Mucosa of rectum (tissue), 2 donors: ENCODE measurements around the gene UBLCP1.
"Not testable (repeated sequence)": the region's sequence is repeated elsewhere in the genome, so short reads cannot be mapped to it uniquely, and the experiment has no call there.

Experiments used
- H3K27ac ChIP-seq, 2 donors: one replicate each; pipeline ENCODE4 v1.7.0; 2013; ENCODE audit warnings: inconsistent platforms in 2 of 2, low read depth in 2 of 2, low read length in 2 of 2
- H3K27me3 ChIP-seq, 2 donors: one replicate each; pipeline ENCODE4 v1.7.0; 2013; ENCODE audit warnings: low read length in 2 of 2; ENCODE audit not compliant: control insufficient read depth in 2 of 2, insufficient read depth in 2 of 2
- H3K36me3 ChIP-seq, 2 donors: one replicate each; pipeline ENCODE4 v1.7.0; 2013; ENCODE audit warnings: low read length in 2 of 2; ENCODE audit not compliant: control insufficient read depth in 2 of 2, insufficient read depth in 2 of 2
- H3K4me1 ChIP-seq, 2 donors: one replicate each; pipeline ENCODE4 v1.7.0; 2013; ENCODE audit warnings: low read length in 2 of 2, mild to moderate bottlenecking in 1 of 2; ENCODE audit not compliant: control insufficient read depth in 2 of 2, insufficient read depth in 2 of 2
- H3K4me3 ChIP-seq, 2 donors: one replicate each; pipeline ENCODE4 v1.7.0; 2013; ENCODE audit warnings: low read length in 2 of 2
- H3K9ac ChIP-seq, 2 donors: one replicate each; pipeline ENCODE4 v1.7.0; 2013; ENCODE audit warnings: low read length in 2 of 2, low read depth in 1 of 2, mild to moderate bottlenecking in 1 of 2
- H3K9me3 ChIP-seq, 2 donors: one replicate each; pipeline ENCODE4 v1.7.0; 2013; ENCODE audit warnings: low read length in 2 of 2; ENCODE audit not compliant: control insufficient read depth in 2 of 2
- donor health status: healthy.
- donor health status: Normal muscosa, but diverticular disease.

The UBLCP1 gene

DNA sequence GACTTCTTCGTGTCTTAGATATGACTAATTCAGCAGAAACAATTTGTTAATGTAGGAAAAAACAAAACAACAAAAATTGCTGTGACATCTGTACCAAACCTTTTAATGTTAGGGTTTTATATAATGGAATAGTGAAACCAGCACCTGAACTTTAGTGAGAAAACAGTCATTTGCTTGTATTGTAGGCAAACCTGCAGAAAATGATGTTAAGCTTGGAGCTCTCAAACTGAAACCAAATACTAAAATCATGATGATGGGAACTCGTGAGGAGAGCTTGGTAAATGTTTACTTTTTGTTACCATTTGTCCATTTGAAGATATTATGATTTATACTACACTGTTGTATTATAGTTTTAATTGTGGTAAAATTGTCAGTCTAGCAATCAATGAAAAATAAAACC, 6.6 kb downstream of the UBLCP1 start:
- H3K36me3 ChIP-seq = peaks cover 10 to 15% of the 10 kb centered on the region in 2 donors
- H3K4me3 ChIP-seq = no peak overlapping the region
- H3K9ac ChIP-seq = no peak overlapping the region
- H3K9me3 ChIP-seq = no peaks in the 10 kb centered on the region
- no peaks in the 10 kb centered on the region for H3K4me1 ChIP-seq
- H3K27me3 ChIP-seq = no peaks in the 10 kb centered on the region
- no peak overlapping the region for H3K27ac ChIP-seq

DNA sequence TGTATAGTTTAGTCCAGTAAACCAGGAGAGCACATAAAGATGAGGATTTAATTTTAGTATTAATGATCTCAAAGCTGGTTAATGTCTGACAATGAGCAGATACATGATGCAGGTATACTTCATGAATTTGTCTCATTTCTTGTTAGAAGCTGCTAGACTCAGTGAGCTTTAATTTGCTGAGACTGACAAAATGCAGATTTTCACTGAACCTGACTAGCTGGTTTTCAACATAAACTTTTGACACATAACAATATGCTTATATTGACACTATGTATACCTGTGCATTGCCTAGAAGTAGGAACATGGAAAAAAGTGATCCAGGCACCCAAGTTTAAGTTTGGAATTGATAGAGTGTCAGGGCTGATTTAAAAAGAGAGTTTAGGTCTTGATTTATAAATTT, 10.8 kb downstream of the UBLCP1 start:
- H3K27me3 ChIP-seq = no peaks in the 10 kb centered on the region
- H3K9ac ChIP-seq = no peak overlapping the region
- H3K4me1 ChIP-seq = no peaks in the 10 kb centered on the region
- peaks cover 14 to 20% of the 10 kb centered on the region in 2 donors for H3K36me3 ChIP-seq
- H3K9me3 ChIP-seq = no peaks in the 10 kb centered on the region
- no peak overlapping the region for H3K4me3 ChIP-seq
- H3K27ac ChIP-seq = no peak overlapping the region

DNA sequence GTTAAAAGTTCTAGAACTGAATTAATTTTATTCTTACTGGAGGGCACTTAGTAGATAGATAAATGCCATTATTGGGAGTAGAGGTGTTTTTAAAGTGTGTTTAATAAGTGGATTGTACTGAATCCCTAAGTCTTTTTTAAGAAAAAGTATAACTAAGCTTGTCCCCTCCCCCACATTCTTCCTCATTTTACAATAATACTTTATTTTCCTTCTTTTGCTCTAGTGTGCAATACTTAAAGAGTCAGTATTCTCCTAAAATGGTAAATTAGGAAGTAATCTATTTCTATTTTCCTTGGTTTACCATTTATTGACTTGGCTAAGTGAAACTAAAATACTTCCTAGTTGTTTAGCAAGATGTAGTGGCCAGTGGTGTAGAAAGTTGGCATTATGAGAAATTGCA, 11.6 kb downstream of the UBLCP1 start:
- Histone ChIP-seq H3K4me1 (no peaks in the 10 kb centered on the region), H3K36me3 (peaks cover 14 to 16% of the 10 kb centered on the region in 2 donors), H3K9me3 (no peaks in the 10 kb centered on the region), H3K27ac (no peak overlapping the region), H3K4me3 (no peak overlapping the region), H3K27me3 (no peaks in the 10 kb centered on the region), H3K9ac (no peak overlapping the region)

DNA sequence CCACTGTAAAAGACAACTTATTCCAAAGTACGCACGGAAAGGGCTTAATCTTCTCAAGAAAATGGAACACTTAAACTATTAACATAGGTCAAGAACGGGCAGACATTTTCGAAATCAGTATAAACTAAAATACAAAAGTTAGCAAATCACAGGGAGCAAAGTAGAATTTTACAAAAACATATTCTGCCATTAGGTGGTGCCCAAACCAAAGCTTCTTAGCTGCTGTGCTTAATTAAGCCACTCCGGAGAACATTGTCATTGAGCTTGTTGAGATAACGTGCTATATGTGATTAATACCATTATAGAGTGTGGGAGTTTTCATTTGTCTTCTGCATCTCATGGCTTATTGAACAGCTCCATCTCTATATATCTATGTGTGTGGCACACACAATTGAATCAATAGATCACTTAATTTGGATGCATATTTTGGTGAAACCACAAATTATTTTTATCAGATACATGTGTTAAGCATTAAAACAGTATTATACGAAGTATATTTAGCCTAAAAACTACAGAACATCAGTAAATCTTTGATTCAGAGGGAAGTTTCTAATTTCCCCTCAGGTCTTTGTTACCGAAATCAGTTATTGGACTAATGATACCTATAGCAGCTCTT, 23.4 kb downstream of the UBLCP1 start:
- H3K27ac ChIP-seq = no peak overlapping the region
- no peak overlapping the region for H3K4me3 ChIP-seq
- H3K9me3 ChIP-seq = no peaks in the 10 kb centered on the region
- H3K36me3 ChIP-seq = peaks cover 4 to 7% of the 10 kb centered on the region in 2 donors
- H3K27me3 ChIP-seq = no peaks in the 10 kb centered on the region
- H3K4me1 ChIP-seq = no peaks in the 10 kb centered on the region
- no peak overlapping the region for H3K9ac ChIP-seq

DNA sequence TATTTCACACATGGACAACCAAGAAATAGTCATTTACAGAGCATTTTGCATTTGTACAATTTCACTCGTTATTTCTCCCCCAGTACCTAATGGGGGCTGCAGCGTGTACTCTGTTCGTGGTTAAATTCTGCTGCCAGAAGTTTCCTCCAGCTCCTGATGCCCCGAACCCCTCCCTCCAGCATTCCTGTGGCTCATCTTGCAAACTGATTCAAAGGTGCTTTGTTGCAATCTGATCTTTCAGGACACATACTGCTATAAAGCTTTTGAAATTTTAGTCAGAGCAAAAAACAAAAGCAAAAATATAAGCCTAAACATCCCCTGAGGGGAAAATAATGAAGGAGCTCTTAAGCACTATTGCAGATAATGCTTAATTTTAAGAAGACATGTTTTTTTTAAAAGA, 27.7 kb downstream of the UBLCP1 start:
- Histone ChIP-seq H3K36me3 (no peaks in the 10 kb centered on the region), H3K4me3 (no peak overlapping the region), H3K27ac (no peak overlapping the region), H3K27me3 (no peaks in the 10 kb centered on the region), H3K9ac (no peak overlapping the region), H3K9me3 (no peaks in the 10 kb centered on the region), H3K4me1 (no peaks in the 10 kb centered on the region)

DNA sequence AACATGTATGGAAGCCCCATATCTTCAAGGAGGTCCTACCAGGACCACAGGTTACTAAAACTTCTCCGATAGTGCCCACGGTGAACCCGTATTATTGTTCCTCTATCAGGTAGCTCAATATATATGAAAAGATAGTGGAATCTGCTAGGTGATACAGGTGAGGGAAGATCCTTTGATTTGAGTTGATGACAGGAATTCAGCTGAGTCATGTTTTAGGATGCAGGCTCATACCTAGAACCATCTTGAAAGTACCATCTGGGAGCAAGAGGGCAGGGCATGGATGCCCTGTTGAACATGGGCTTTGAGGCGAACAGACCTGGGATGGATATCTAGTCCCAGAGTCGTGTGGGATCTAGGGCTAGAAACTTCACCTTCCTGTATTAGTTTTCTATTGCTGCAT, 31.8 kb downstream of the UBLCP1 start:
- H3K9me3 ChIP-seq = no peaks in the 10 kb centered on the region
- H3K4me1 ChIP-seq = no peaks in the 10 kb centered on the region
- H3K4me3 ChIP-seq = no peak overlapping the region
- H3K36me3 ChIP-seq = no peaks in the 10 kb centered on the region
- no peaks in the 10 kb centered on the region for H3K27me3 ChIP-seq
- H3K27ac ChIP-seq = no peak overlapping the region
- H3K9ac ChIP-seq = no peak overlapping the region

DNA sequence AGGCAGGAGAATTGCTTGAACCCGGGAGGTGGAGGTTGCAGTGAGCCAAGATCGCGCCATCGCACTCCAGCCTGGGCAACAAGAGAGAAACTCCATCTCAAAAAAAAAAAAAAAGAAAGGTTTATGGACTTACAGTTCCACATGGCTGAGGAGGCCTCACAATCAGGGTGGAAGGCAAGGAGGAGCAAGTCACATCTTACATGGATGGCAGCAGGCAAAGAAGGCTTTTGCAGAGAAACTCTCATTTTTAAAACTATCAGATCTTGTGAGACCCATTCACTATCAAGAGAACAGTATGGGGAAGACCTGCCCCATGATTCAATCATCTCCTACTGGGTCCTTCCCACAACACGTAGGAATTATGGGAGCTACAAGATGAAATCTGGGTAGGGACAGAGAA, 34.2 kb downstream of the UBLCP1 start:
- not testable (repeated sequence) for H3K4me3 ChIP-seq, H3K4me1 ChIP-seq, H3K9ac ChIP-seq, H3K27ac ChIP-seq, H3K27me3 ChIP-seq, H3K9me3 ChIP-seq, H3K36me3 ChIP-seq

DNA sequence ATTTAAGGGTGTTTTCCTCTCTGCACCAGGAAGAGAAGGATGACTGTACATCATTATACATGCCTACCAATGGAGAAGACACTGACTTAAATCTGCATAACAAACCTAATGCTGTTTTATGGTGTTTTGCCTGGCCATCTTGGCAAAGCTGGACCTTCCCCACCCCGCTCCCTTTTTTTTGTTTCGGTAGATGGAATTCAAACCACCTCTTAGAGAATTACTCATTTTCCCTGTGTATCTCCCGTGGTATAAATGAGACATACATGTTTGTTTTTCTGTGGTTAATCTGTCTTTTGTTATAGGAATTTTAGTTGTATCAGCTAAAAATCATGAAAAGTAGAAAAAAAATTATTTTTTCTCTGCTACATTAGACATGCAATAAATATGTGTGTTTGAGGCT, 38.4 kb downstream of the UBLCP1 start:
- Histone ChIP-seq H3K27ac (no peak overlapping the region), H3K36me3 (no peaks in the 10 kb centered on the region), H3K27me3 (no peaks in the 10 kb centered on the region), H3K9ac (no peak overlapping the region), H3K9me3 (peaks cover 0 to 7% of the 10 kb centered on the region in 2 donors), H3K4me3 (no peak overlapping the region), H3K4me1 (no peaks in the 10 kb centered on the region)

DNA sequence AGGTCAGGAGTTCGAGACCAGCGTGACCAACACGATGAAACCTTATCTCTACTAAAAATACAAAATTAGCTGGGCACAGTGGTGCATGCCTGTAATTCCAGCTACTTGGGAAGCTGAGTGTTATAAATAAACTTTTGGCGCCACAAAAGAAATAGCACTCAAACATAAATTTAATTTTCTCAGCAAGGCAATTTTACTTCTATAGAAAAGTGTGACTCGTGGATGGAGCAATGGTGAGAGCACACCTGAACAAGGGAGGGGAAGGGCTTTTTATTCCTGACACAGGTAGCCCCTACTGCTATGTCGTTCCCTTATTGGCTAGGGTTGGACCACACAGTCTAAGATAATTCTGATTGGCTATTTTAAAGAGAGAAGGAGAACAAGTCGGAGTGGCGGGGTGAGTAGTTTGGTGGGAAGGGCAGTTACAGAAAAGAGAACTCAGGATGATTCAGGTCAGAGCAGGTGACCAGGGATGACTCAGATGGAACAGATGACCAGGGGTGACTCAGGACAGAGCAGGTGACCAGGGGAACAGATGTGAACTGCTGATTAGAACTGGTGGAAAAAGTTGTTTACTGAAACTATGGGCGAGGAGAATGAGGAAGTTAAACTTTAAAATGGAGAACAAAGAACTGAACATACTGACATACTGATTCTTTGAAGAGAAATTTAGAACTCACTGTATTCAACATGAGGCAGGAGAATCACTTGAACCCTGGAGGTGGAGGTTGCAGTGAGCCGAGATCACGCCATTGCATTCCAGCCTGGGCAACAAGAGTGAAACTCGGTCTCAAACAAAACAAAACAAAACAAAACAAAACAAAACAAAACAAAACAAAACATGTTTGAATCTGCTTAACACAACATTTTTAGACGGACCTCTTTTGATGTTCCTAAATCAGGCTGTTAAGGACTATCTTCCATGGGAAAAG, 39.1 kb downstream of the UBLCP1 start:
- H3K4me1 ChIP-seq, H3K4me3 ChIP-seq, H3K9me3 ChIP-seq, H3K9ac ChIP-seq, H3K27me3 ChIP-seq, H3K36me3 ChIP-seq, H3K27ac ChIP-seq: not testable (repeated sequence)

DNA sequence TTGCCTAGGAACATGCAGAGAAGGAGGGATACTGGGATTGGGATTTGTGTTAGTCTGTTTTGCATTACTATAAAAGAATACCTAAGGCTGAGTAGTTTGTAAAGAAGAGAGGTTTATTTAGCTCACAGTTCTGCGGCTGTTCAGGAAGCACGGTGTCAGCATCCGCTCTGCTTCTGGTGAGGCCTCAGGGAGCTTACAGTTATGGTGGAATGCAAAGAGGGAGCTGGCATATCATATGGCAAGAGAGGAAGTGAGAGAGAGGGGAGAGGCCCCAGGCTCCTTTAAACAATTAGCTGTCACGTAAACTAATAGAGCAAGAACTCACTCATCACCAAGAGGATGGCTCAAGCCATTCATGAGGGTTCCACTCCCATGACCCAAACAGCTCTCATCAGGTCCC, 40.2 kb downstream of the UBLCP1 start:
- Histone ChIP-seq H3K9ac (no peak overlapping the region), H3K27ac (no peak overlapping the region), H3K4me3 (no peak overlapping the region), H3K9me3 (peaks cover 0 to 7% of the 10 kb centered on the region in 2 donors), H3K36me3 (no peaks in the 10 kb centered on the region), H3K4me1 (no peaks in the 10 kb centered on the region), H3K27me3 (no peaks in the 10 kb centered on the region)
